NCI-H1417 (cell line): ENCODE measurements around the gene B4GAT1.
"Not testable (repeated sequence)": the region's sequence is repeated elsewhere in the genome, so short reads cannot be mapped to it uniquely, and the experiment has no call there.

Experiments
- DNase-seq, 3 experiments: peaks; one replicate each; lab custom pipeline; 2025; lab: John Stamatoyannopoulos, UW

The B4GAT1 gene

DNA sequence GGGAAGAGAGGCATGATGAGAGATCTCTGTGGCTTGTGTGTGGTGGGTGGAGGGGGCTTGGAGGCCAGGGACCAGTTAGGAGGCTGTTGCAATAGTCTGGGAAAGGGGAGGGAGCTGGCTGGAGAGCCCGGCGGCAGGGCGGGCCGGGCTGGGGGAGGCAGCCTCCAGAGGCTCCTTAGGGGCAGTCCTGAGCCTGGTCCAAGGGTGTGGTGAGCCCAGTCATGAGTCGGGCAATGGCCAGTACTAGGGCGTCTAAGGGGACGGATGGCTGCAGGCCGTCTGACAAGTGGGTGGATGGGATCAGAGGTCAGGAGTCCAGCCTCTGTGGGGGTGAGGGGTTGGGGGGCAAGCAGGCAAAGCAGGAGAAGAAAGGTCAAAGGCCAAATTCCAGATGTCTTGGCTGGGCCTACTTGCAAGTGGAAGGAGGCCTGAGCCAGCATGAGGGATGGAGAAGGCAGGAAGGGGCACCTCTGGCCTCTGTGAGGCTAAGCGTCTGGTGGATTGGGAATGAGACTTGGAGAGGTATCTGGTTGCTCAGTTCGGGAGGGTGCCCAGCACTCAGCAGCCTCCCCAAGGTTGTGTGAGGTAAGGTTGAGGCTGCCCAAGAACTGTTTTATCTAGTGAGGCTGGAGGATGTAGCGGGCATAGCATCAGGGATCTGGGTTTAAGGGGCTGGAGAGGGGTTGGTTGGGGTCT, 24.5 kb downstream of the B4GAT1 start:
- DNase-seq: no peak

DNA sequence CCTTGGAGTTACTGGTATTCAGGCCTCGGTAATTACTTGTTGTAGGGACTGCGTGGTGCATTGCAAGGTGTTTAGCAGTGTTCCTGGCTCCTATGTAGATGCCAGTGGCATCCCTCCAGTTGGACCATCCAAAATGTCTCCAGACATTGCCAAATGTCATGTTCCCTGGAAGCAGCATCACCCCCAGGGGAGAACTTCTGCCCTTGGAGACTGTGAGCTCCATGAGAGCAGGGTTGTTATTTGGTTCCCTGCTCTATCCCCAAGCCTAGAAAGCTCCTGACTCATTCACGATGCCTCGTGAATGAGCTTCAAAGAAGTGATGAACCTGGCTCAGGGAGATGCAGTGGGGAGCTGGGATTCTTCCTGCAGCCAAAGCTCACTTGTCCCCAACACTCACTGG, 25.8 kb downstream of the B4GAT1 start:
- DNase-seq: no peak

DNA sequence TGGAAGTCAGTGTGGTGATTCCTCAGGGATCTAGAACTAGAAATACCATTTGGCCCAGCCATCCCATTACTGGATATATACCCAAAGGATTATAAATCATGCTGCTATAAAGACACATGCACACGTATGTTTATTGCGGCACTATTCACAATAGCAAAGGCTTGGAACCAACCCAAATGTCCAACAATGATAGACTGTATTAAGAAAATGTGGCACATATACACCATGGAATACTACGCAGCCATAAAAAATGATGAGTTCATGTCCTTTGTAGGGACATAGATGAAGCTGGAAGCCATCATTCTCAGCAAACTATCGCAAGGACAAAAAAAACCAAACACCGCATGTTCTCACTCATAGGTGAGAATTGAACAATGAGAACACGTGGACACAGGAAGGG, 26.7 kb downstream of the B4GAT1 start:
- not testable (repeated sequence) for DNase-seq

DNA sequence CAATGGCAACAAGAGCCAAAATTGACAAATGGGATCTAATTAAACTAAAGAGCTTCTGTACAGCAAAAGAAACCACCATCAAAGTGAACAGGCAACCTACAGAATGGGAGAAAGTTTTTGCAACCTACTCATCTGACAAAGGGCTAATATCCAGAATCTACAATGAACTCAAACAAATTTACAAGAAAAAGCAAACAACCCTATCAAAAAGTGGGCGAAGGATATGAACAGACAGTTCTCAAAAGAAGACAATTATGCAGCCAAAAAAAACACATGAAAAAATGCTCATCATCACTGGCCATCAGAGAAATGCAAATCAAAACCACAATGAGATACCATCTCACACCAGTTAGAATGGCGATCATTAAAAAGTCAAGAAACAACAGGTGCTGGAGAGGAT, 27.1 kb downstream of the B4GAT1 start:
- DNase-seq: not testable (repeated sequence)

DNA sequence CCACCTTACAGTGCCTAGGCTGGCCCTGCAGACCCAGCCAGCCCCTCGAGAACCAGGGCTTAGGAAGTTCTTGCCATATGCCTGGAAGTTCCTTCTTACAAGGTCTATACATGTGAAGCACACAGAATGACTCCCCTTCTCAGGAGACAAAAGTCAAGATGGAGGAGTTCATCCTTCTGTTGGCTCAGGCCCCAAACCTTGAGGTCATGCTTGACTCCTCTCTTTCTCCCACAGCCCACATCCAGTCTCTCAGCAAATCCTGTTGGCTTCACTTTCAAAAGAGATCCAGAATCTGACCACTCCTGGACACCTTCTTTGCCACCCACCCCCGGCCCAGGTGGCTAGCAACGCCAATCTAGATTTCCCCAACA, 28.8 kb downstream of the B4GAT1 start:
- no peak for DNase-seq

DNA sequence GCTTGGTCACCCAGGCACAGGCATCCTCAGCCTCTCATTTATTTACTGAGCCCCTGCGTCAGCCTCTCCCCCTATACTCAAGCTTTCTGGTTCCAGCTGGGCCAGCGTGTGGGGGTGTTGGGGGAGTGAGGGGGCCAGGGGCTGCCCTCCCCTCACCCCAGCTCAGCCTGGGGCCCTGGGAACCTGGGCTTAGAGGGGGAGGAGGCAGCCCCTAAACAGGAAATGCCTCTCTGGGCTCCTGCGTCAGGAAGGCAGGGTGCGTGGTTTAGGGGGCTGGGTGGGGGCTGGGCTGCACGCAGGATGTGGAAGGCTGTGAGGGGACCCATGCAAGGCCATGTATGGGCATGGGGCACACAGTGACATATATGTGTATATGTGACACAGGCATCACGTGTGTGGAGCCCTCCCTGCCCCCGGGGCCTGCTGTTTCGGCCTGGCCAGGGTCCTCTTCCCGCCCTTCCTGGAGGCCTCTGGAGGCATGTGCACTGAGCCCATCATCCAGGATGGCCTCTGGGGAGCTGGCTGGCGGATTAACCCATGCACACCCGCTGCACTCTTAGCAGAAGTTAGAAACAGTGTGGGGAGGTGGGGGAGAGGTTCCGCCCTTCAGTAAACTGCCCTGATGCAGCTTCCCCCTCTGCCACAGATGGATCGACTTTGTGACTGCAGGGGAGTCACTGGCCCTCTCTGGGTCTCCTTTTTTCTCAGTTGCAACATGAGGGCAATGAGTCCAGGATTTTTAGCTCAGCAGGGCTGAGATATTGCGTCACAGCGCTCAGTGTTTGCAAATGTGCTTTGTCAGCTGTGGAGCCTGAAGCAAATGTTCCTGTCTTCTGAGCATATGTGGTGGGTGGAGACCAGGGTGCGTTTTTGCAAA, 29.5 kb downstream of the B4GAT1 start:
- DNase-seq: no peak

DNA sequence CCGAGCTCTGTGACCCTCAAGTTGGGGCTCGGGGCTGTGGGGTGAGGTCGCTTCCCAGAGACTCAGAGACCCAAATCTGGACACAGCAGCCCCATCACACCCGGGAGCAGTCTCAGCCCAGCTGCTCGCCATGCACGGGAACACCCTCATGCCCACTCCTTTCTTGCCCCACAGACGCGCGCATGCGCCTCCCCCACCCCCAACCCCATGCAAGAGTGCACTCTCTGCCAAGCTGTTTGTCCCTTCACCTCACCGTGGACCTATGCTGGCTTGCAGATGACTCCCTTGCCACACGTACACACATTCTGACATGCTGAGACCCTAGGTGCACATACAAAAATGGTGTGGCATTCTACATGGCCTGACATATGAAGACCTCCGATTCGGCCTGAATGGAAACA, 30.1 kb downstream of the B4GAT1 start:
- DNase-seq: no peak

DNA sequence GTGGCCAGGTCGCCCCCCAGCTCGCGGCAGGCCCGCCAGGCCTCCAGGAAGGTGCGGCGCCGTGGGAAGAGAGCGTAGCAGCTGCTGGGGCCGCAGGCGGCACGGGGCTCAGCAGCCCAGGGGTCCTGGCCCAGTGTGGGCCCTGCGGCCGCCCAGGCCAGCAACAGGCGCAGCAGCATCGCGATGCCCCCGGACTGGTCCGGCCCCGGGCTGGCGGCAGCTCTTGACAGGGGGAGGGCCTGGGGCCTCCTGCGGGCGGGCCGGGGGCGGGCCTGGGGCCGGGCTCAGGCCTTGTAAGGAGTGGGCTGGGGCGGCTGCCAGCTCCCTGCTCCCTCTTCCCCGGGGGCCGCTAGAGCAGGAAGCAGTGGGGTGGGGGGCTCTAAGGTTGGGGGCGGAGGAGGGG, 30.6 kb downstream of the B4GAT1 start, which contains the start of gene CD248:
Gene CD248, minus strand, starts transcription at position 196 of the 403 bp plus-strand sequence. Its CDS starts 17 bp downstream, at position 179.
- DNase-seq: no peak

DNA sequence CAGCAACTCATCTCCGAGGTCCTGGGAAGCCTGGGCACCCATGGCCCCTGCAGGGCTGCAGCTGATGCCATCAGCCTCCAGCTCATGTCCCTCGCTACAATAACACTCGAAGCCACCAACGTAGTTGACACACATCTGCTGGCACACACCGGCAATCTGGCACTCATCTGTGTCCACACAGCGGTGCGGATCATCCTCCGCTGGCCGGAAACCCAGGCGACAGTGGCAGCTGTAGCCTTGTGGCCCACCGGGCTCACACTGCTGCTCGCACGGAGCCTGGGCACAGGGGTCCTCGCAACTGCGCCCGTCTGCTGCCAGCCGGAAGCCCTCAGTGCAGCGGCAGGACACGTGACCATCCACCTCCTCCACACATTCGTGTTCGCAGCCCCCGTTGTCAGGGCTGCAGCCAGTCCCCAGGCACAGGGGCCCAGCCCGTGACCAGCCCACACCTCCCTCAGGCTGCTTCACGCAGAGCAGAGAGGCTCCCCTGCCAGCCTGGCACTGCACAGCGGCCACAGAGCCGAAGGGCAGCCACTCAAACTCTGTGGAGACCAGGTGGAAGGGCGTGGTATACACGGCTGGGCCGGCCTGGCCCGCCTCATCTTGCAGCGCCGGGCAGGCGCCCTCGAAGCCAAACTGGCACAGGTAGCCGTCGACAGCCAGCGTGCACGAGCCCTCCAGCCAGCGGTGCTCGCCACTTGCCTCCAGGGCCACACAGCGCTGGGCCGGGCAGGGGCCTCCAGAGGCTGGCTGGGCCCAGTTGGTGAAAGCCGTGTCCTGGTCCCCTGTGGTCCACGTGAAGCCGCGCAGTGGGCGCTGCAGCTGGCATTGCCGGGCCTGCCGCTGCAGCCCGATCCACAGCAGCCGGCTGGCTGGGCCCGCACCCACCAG, 31.3 kb downstream of the B4GAT1 start:
- DNase-seq: peak in 2 of 3 experiments; percentile 19 to 46

DNA sequence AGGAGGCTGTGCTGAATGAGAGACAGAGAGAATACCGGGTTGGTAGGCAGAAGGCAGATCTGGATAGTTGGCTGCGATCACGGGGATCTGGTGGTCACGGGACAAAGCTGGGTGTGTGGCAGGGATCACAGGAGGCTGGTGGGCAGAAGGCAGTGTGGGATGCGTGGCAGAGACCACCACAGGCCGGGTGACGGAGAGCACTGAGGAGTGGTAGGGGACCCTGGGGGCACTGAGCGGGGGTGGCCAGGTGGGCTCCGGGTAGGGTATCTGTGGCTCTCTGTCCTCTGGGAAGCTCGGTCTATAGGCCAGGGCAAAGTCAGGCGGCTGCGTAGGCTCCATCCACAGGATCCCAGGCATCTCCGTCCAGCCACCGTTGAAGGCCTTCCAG, 31.9 kb downstream of the B4GAT1 start:
- no peak for DNase-seq

DNA sequence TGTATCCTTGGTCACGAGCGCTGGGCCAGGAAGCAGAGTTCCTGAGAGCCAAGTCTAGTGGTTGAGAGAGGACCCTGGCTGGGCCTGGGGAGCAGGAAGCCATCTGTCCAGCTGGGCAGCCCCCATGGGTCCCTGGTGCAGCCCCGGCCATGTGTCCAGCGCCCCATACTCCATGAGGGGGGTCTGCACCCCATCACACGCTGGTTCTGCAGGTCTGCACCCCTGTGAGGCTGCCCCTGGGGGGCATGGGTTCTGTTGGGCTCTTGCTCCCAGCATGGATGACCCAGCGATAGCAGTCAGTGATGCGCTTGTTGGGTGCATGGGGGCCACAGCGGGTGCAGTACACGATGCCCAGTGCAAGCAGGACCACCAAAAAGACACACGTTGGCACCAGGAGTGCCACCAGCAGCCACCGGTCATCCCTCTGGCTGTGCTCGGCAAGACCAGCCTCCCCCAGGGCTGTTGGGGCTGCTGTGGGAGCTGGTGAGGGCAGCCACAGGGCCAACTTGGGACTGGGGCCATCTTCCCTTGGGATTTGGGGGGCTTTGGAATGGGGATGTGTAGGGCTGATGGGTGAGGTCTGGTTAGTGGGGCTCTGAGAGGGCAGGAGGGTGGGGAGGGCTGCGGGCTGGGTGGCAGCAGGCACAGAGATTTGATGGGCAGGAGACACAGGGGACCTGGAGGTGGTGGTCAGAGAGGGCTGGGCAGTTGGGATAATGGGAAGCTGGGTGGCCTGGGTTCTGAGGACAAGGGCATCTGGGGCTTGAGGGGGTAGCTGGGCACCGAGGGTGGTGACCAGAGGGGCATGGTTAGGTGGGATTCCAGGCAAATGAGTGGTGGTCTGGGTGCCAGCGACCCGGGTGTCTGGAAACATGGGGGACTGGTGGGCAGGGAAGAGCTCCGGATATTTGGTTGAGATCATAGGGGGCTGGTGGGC, 32.6 kb downstream of the B4GAT1 start:
- no peak for DNase-seq

DNA sequence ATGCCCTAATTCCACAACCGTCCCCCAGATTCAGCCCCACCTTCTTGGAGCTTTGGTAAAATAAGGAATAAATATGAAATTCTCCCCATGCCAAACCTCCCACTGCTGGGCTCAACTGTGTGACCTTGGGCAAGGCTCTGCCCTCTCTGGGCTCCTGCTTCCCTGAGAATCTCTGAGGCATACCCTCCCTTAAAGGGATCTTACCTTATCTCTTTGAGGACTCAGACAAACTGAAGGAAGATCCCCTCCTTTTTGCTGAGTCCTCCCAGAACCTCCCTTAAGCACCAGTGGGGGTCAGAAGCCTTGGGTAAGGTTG, 33.3 kb downstream of the B4GAT1 start:
- DNase-seq: no peak

DNA sequence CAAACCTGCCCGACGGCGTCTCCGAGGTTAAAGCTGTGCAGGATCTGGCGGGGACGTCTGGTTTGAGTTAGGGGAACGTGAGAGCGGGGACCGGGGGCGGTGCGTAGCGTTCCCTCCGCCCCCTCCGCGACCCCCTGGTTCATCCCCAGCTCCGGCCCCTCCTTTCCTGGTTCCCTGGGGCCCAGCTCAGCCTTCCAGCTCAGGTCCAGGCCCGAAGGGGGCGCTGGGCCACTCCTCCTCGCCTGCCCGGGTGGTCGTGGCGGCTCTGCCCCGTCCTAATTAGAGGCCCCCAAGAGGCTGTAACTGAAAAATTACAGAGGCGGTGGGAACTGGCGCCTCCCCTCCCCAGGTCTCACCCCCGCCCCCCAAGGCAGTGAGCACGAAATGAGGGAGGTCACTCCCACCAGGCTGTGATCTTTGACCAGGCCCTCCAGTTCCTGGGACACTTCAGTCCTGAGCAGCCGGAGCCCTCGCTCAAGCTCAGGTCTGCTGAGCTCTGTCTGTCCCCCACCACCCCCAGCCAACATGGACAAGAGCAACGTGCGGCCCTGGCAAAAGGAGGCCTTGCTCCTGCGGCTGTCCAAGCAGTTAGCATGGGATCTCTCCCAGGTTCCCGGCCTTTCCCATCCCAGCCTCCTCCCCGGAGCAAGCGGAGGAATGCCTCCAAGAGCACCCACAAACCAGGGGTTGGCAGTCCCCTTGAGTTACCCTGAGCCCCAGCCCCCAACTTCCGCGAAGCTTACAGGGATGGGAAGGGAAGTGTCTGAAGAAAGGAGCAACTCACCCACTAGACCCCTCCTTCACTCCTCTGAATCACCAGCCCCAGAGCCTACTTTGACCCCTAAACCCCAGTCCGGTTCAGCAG, 33.9 kb downstream of the B4GAT1 start:
- DNase-seq: no peak

DNA sequence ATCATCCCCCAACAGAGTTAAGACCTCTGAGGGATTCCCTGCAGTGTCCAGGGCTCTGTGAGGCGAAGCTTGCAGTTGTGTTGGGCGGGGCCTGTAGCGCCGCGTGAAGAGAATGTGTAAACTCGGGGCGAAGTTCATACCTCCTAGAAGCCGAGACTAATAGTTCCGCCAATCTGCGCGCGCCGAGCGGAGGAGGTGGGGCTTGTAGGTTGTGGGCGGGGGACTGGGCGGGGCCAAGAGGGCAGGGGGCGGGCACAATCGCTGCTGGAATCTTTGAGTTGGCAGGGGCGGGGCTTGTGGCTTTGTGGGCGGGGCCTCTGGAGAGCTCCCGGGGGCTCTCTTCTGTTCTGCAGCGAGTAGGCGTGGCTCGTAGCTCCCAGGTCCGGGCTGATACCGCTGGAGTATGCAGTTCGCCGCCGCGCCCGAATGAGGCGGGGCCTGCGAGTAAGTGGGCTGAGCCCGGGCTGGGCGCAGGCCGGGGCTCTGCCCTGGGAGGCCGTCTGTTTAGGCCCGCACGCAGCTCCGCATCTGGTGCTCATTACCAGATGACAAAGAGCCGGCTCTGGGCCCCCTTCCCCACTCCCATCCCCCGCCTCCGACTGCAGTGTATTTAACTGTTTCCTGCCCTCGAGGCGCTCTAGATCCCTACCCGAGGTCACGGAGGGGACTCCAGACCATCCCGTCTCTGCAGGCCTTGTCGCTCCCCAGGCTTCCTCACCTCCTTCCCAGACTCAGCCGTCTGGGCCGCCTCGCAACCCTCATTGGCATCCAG, 34.7 kb downstream of the B4GAT1 start:
- DNase-seq: peak; percentile 95 to 98 (median 96)

DNA sequence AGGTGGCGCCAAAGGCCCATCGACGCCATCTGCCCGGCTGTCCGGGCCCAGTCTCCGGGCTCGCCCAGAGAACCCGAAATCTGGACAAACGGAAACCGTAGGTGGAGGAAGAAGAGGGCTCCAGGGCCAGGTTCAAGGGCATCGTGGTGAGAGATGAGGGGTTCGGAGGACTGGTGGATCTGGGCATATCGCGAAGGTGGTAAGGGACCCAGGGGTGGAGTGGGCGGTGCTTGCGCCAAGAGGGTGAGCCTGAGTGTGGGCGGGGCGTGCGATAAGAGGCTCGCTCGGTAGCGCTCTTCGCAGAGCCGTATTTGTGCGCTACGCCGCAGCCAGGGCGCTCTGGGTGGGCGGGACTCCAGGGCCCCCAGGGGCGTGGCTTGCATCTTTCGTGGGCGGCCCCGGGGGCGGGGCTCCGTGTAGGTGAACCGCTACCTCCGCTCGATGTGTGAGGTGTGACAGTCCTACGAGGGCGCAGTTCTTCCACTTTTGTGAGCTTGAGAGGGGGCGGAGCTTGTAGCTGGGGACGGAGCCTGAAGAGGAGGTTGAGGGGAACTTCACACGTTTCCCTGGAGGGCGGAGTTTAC, 35.4 kb downstream of the B4GAT1 start:
- DNase-seq: peak; percentile 94 to 98 (median 97)

DNA sequence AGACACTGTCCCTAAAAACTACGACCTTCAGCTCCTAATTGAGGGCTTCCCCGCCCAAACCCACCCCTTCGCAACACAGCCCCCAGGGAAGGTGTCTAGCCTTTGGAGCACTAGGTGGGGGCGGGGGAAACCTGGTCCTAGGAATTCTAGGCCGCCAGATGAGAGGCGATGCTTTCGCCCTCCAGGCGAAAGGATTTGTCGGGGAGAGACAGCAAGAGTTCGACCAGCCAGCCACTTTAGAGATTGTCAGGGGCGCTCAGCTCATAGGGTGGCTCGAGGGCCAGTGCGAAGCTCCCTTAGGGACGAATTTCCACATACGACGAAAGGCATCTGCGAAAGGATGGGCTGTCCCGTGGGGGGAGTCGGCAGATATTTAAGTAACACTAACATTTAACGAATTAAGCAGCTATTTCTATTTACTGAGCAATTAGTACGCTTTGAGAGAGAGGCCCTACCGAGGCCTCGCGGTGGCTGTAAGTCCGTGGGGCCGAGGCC, 35.9 kb downstream of the B4GAT1 start:
- no peak for DNase-seq

DNA sequence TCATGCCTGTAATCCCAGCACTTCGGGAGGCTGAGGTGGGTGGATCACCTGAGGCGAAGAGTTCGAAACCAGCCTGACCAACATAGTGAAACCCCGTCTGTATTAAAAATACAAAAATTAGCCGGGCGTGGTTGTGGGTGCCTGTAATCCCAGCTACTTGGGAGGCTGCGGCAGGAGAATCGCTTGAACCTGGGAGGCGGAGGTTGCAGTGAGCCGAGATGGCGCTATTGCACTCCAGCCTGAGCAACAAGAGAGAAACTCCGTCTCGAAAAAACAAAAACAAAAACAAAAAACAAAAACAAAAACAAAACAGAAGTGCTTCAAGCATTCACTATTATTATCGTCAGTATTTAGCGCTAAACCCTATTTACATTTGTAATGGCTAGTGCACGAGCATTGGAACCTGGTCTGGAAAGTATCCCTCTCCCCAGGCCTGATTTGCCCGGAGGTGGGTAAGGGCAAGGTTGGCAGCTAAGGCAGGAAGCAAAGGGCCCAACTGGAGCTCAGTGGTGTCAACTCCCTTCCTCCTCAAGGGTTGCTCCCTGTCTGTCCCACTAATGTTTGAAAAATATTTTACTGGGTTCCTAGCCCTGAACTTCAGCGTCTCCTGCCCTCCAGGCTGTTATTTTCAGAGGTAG, 36.5 kb downstream of the B4GAT1 start:
- not testable (repeated sequence) for DNase-seq

DNA sequence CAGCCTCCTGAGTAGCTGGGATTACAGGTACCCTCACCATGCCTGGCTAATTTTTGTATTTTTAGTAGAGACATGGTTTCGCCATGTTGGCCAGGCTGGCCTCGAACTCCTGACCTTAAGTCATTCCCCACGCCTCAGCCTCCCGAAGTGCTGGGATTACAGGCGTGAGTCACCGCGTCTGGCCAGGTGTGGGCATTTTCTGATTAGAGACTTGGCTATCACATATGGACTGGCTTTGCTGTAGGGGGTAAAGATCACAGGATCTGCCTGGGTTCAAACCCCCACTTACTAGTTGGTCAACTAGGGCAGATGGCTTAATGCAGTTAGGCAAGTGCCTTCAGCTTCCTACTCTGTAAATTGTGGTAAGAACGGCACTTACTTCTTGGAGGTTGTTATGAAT, 37.1 kb downstream of the B4GAT1 start:
- DNase-seq: no peak

DNA sequence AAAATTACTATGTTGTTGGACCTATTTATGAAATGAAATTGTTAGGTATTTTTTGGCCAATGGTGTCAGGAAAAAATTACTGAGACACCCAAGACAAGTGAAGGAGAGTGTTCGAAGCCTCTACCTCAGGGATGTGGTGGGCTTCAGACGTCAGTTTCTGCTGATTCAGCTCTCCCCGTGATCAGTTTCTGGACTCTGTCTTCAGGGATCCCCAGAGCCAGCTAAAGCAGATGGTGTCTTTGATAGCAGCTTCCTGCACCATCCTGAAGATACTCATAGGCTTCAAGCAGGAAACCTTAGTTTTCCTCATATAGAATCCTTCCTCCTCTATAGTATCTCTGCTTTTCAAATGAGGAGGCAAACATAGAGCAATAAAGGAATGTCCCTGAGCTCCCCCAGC, 38.0 kb downstream of the B4GAT1 start:
- no peak for DNase-seq
